Pons (tissue), 1 donor: Measurements from ENCODE around the gene LHFPL3.

Experiments
- DNase-seq: peaks from one replicate; pipeline ENCODE4 v3.0.0-alpha.2; 2016; ENCODE audit warnings: low spot score

Gene LHFPL3

DNA sequence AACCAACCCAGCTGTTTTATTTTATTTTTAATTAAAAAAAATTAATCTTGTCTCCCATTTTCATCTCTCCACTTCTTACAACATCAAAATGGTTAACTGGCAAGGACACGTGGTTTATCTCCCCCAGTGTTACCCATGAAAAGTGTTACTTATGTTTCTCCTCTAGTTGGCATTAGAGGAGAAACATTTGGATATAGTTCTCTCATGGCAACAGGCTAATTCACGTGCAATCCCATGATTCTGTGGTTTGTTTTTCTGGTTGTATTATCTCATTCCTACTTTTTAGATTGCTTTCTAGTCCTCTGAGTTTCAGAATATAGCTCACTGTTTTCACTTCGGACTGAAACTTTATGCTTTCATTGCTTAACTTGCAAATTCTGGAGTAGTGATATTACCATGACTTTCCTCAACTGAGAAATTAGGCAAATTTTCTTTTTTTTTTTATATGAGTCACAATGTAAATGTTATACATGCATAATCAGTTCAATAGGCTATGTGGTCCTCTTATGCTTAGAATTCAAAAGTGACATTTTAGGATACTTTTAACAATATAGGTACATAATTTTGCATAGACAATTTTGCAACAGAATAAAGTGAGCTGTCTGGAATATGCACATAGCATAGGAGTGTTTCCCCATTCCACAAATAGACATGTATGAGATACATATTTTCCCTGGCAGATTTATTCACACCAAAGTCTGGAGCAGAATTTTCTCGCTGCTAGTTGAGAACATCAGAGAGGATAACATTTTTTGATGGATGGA is 43.0 kb downstream of the LHFPL3 start:
- DNase-seq, result no peak

GRCh38 chr7:104371980-104372357 is 43.6 kb downstream of the LHFPL3 start:
- no peak for DNase-seq

DNA sequence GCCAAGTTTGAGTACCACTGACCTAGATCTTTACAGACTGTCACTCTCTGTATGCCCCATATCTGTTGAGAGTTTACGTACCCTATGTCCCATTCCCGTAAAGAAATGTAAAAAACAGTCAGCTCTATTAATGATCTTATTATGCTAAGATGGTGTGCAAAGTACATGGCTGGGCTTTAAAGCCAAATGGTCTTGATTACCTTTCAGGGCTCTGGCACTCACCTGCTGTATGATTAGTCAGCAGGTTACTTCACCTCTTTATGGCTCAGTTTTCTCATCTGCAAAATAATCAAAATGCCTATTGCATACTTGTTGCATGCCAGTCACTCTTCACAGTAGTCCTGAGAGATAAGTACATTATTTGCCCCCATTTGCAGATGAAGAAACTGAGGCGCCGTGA is 54.2 kb downstream of the LHFPL3 start:
- DNase-seq, result no peak

GRCh38 chr7:104386943-104387342 is 58.5 kb downstream of the LHFPL3 start:
- no peak for DNase-seq

DNA sequence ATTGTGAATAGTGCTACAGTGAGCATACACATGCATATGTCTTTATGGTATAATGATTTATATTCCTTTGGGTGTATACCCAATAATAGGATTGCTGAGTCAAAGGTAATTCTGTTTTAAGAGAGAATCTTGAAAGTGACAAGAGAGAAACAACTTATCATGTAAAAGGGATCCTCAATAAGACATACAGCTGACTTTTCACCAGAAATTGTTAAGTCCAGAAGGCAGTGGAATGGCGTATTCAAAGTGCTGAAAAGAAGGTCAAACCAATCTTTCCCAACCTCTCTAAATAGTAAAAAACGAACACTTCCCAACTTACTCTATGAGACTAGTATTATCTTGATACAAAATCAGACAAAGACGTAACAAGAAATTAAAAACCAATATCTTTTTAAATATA is 59.8 kb downstream of the LHFPL3 start:
- DNase-seq, result no peak

DNA sequence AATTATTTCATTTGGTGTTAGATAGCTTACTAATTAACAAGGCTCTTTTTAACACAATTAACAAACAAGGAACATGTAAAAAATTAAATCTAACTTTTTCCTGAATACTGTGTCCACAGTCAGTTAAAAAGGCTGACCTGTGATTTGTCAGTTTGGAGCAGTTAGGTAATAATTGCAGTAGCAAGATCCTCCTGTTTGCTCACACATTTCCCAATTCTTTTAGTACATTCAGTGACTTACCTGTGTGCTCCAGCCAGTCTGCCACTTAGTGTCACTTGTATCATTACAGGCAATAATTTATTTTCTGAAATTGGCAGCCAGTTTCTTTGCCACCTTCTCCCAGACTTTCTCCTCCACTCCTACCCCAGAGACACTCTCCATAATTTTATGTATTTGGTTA is 66.8 kb downstream of the LHFPL3 start:
- DNase-seq, result no peak

DNA sequence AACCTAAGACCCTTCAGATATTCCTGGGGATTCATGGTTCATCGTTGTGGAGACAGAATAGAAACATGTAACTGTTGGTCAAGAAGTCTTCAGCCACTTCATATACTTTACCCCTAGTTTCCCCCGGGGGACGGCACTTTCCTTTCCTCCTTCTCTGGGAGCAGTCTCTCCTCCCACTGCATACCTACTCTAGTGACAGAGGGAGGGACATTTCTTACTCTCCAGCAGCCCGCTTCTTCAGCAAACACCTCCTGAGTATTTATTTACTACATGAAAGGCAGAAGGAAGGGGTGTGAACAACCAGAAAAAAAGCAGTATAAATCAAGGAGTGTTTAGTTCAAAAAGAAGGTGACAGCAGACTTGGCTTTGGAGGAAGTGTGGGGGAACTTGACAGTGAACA is 69.0 kb downstream of the LHFPL3 start:
- no peak for DNase-seq

GRCh38 chr7:104408371-104408770 is 80.0 kb downstream of the LHFPL3 start:
- DNase-seq, result no peak

DNA sequence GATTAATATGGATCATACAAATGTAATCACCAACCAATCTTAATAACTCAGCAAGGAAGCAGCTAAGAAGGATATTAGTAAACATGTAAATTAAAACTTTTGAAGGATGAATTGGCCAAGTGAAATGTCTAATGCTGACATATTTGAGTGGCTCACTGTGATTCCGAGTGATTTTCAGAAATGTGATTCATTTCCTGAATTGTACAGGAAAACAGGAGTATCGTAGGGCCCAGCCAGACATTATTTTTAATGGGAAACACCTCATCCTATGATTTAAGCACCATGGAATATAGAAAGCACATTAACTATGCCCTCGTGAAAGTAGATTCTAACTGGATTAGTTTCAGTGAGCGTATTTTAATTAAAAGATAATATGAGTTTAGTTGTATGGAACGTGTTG is 82.3 kb downstream of the LHFPL3 start:
- no peak for DNase-seq

DNA sequence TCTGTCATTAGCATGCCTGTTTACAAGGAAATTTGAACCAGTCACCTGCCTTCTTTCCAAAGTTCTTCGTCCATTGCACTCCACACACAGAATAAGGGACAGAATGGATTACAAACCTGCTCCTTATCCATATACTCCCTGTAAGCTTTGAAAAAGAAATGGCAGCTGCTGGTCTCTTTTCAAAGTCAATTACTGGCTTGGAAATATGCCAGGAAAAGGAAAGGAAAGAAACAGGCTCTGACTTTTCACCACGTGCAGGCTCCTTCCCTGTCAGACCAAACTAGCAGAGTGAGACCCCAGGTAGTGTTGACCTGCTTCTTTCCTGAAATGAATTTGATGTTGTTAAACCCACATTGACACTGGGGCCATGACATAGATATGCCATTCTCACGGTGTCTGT is 84.5 kb downstream of the LHFPL3 start:
- no peak for DNase-seq

DNA sequence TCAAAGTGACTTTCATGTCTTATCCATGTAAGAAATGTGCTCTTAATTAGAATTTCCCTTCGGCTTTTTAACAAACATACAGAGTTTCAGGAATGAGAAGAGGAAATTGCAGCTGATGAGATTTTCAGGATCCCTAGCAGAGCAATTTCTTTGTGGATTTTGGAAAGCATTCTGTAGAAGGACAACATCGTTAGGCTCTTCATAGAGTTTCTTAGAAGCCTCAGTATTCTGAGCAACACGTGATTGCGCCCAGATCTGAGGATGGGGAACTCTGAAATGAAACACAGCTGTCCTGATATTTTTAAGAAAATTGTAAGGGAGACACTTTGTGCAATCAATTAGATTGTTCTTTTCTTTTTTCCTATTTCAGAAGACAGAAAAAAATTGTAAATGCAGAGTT is 85.8 kb downstream of the LHFPL3 start:
- DNase-seq, result peak; percentile 41

- DNase-seq, result peak; percentile 28
These were observed 87.3 kb downstream of the LHFPL3 start for GRCh38 chr7:104415700-104416099.

GRCh38 chr7:104416866-104417393 is 88.5 kb downstream of the LHFPL3 start:
- no peak for DNase-seq

DNA sequence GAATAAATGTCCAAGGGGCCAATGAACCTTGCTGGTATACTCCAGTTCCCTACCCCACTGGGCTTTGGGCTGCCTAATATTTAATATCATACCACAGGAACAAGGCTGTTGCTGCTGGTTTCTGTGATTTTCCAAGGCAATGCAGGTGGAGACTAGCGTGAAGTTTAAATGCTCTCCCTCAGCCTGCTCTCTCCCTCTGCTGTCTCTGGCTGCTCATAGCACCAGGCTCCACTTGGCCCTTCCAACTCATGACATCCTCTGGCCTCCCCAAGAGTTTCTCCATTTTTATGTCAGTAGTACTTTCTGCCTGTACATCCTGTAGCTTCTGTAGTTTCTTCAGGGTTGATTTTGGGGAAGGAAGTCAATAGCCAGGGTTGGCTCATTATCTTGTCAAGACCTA is 103.5 kb downstream of the LHFPL3 start:
- no peak for DNase-seq

- DNase-seq, result no peak
These were observed 105.7 kb downstream of the LHFPL3 start for GRCh38 chr7:104434129-104434528.

- no peak for DNase-seq
These were observed 114.1 kb downstream of the LHFPL3 start for GRCh38 chr7:104442481-104442880.

DNA sequence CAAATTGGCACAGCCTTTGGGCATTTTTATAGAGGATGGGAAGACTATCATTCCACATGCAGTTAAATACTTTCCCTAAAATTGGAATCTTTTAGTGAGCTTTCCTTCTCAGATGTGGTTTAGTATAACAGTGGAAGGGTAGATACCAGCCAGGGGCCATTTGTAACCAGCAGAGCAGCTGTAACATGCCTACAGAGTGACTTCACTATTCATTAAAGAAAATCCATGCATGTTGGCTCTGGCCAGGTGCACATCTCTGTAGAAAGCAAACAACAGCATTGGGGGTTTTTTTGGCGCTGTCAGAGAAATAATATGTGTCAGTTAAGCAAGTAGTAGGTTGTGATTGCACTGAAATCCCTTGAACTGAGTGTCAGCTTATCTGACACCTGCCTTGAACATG is 115.6 kb downstream of the LHFPL3 start:
- DNase-seq, result no peak

GRCh38 chr7:104445393-104445792 is 117.0 kb downstream of the LHFPL3 start:
- DNase-seq, result no peak

- no peak for DNase-seq
These were observed 122.5 kb downstream of the LHFPL3 start for GRCh38 chr7:104450861-104451260.

- DNase-seq, result no peak
These were observed 124.8 kb downstream of the LHFPL3 start for GRCh38 chr7:104453190-104453589.

GRCh38 chr7:104458875-104459274 is 130.5 kb downstream of the LHFPL3 start:
- no peak for DNase-seq

DNA sequence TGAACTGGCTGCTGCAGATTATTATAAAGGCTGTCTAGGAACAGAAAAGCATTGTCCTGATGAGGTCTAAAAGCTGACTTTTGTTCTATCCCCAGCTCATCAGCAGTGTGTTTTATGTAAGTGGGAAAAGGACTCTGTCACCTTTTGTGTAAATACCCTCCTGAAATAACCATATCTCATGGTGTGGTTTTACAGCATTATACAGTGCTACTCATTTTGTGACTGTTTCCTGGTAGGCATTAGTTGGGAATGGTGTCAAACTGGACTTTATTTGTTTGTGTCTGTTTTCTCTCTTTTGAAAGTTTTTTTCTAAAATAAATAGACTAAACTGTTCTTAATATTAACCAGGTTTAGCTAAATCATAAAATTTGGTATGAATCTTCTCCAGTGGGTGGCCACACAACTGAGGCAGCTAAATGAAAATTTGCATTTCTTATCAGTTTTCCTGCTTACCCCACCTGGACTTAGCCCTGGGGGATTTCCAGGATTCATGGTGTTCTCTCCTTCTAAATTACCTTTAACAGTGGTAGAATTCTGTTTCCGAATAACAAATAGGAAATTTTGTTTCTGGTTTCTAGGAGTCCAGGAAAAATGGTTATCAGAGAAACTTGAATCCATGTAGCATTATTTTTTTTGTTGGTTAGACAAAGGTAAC is 140.9 kb downstream of the LHFPL3 start:
- DNase-seq, result peak; percentile 14

DNA sequence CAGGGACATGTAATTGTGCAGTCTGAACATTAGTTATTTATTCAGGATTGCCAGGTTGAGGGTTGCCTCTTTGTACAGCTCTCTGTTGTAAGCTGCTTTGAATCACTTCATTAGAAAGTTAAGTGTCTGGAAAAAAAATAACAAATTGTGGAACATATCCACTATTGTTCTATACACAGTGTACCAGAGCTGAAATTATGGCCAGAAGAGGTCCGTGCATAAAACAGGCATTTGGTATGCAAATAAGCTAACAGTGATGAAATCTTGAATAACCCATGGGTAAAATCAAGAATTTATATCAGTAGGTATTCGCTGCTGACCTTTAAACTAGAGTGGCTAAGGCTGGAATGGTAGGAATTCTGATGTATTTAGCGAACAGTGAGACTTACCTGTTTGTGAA is 152.1 kb downstream of the LHFPL3 start:
- DNase-seq, result no peak
